IMR-90 (cell line): ENCODE results near the gene LGALS14. TPM values are rescaled to one million over a fixed set of nuclear protein-coding genes. Genes with fewer than 3 reads are reported as not detected.

Experiments
- ATAC-seq: fragments of 200-7000 bp; cut with Tn5 transposase; 2 replicates; pipeline ENCODE4 v1.9.1; 2020; ENCODE audit warnings: low read depth, mild to moderate bottlenecking, moderate library complexity
- BruUV-seq: library from RNA; stranded (reverse); fragments of 400-500 nt; replicated peaks from 2 replicates; lab custom pipeline; 2021; lab: Mats Ljungman, UMichigan
- CTCF ChIA-PET: fragments of 300-600 bp; formaldehyde crosslinking; extraction: SDS; loops from one replicate; lab custom pipeline; 2021; ENCODE audit warnings: antibody characterized with exemption; lab: Yijun Ruan, JAX
- POLR2A ChIA-PET: fragments of 300-600 bp; sonication (Branson Sonifier 250); formaldehyde crosslinking; loops from one replicate; lab custom pipeline; 2022; ENCODE audit warnings: antibody characterized with exemption; ENCODE audit not compliant: unreplicated experiment; lab: Charles Lee
- DNase-seq: peaks from one replicate; pipeline ENCODE4 v3.0.0; 2013
- H2AFZ ChIP-seq: replicated peaks from 2 replicates; pipeline ENCODE3; 2013; ENCODE audit warnings: low read length, mild to moderate bottlenecking; ENCODE audit not compliant: poor library complexity
- H2AK5ac ChIP-seq: 2 replicates; pipeline ENCODE4 v1.6.1; 2013; ENCODE audit warnings: low read depth, low read length, inconsistent platforms
- H2AK9ac ChIP-seq: replicated peaks from 2 replicates; pipeline ENCODE3; 2013; ENCODE audit warnings: mild to moderate bottlenecking, low read depth, low read length, moderate library complexity; ENCODE audit not compliant: poor library complexity
- H2BK120ac ChIP-seq: 2 replicates; pipeline ENCODE4 v1.6.1; 2013; ENCODE audit warnings: low read depth, low read length, inconsistent platforms
- H2BK15ac ChIP-seq: 3 replicates; pipeline ENCODE4 v1.6.1; 2013; ENCODE audit warnings: low read depth, low read length, inconsistent platforms
- H2BK20ac ChIP-seq: 2 replicates; pipeline ENCODE4 v1.6.1; 2013; ENCODE audit warnings: low read depth, mild to moderate bottlenecking, inconsistent platforms, low read length, moderate library complexity
- H2BK5ac ChIP-seq: 2 replicates; pipeline ENCODE4 v1.6.1; 2013; ENCODE audit warnings: mild to moderate bottlenecking, low read depth, low read length, inconsistent platforms; ENCODE audit not compliant: poor library complexity, severe bottlenecking
- H3K14ac ChIP-seq: replicated peaks from 2 replicates; pipeline ENCODE4 v1.6.1; 2013; ENCODE audit warnings: low read depth, low read length, inconsistent platforms
- H3K18ac ChIP-seq: 2 replicates; pipeline ENCODE4 v1.6.1; 2013; ENCODE audit warnings: low read depth, low read length, control low read depth
- H3K23ac ChIP-seq: 2 replicates; pipeline ENCODE4 v1.6.1; 2013; ENCODE audit warnings: low read depth, low read length, inconsistent platforms
- H3K27ac ChIP-seq: 2 replicates; pipeline ENCODE4 v1.5.1; 2013; ENCODE audit warnings: mild to moderate bottlenecking, control low read depth, low read length; ENCODE audit not compliant: insufficient read depth
- H3K27me3 ChIP-seq: 2 replicates; pipeline ENCODE4 v1.6.1; 2013; ENCODE audit warnings: low read length; ENCODE audit not compliant: control insufficient read depth, insufficient read depth
- H3K36me3 ChIP-seq: 2 replicates; pipeline ENCODE4 v1.6.1; 2013; ENCODE audit warnings: low read length, mixed read lengths; ENCODE audit not compliant: control insufficient read depth, insufficient read depth
- H3K4ac ChIP-seq: 2 replicates; pipeline ENCODE4 v1.6.1; 2013; ENCODE audit warnings: low read depth, low read length, inconsistent platforms
- H3K4me1 ChIP-seq: 2 replicates; pipeline ENCODE4 v1.6.1; 2013; ENCODE audit warnings: low read length, mixed read lengths; ENCODE audit not compliant: control insufficient read depth, insufficient read depth
- H3K4me2 ChIP-seq: 2 replicates; pipeline ENCODE4 v1.6.1; 2013; ENCODE audit warnings: low read depth, mild to moderate bottlenecking, control low read depth, low read length, moderate library complexity
- H3K4me3 ChIP-seq: 2 replicates; pipeline ENCODE4 v1.5.1; 2013; ENCODE audit warnings: low read depth, mild to moderate bottlenecking, control low read depth, low read length, moderate library complexity; ENCODE audit not compliant: insufficient read depth
- H3K56ac ChIP-seq: 2 replicates; pipeline ENCODE4 v1.6.1; 2013; ENCODE audit warnings: low read length, inconsistent platforms; ENCODE audit not compliant: insufficient read depth; ENCODE audit errors: extremely low read depth
- H3K79me1 ChIP-seq, 2 experiments: 2 replicates each; pipeline ENCODE4 v1.6.1; 2013; ENCODE audit warnings: low read length in 2 of 2, inconsistent platforms in 1 of 2, low read depth in 1 of 2
- H3K9ac ChIP-seq: 2 replicates; pipeline ENCODE4 v1.6.1; 2013; ENCODE audit warnings: low read depth, low read length, control low read depth
- H3K9me1 ChIP-seq: 2 replicates; pipeline ENCODE4 v1.6.1; 2013; ENCODE audit warnings: low read length, inconsistent platforms; ENCODE audit not compliant: insufficient read depth
- H3K9me3 ChIP-seq: 2 replicates; pipeline ENCODE4 v1.6.1; 2013; ENCODE audit warnings: low read length; ENCODE audit not compliant: control insufficient read depth, insufficient read depth
- H4K20me1 ChIP-seq: 2 replicates; pipeline ENCODE4 v1.6.1; 2013; ENCODE audit warnings: low read length, inconsistent platforms; ENCODE audit not compliant: insufficient read depth
- H4K5ac ChIP-seq: 2 replicates; pipeline ENCODE4 v1.6.1; 2013; ENCODE audit warnings: mild to moderate bottlenecking, low read depth, low read length, control low read depth
- H4K8ac ChIP-seq, 2 experiments: 2 replicates each; pipeline ENCODE4 v1.6.1; 2013; ENCODE audit warnings: low read depth in 2 of 2, low read length in 2 of 2, control low read depth in 1 of 2, inconsistent platforms in 1 of 2
- H4K91ac ChIP-seq: 2 replicates; pipeline ENCODE4 v1.6.1; 2013; ENCODE audit warnings: low read depth, low read length, inconsistent platforms; ENCODE audit not compliant: insufficient read depth
- BHLHE40 ChIP-seq: fragments of 150-350 bp; IDR thresholded peaks from 2 replicates; pipeline ENCODE4 v1.6.1; 2016; ENCODE audit warnings: mild to moderate bottlenecking, low read depth, low read length
- WGBS, 2 experiments: methylation state at CpG; one replicate each; pipeline versions ENCODE4 v1.1.5 to v1.1.7; 2013; ENCODE audit warnings: missing lambda C conversion rate in 2 of 2; ENCODE audit not compliant: insufficient read length in 1 of 2; ENCODE audit errors: extremely low coverage in 2 of 2; 5-methylcytosine and 5-hydroxymethylcytosine counted together
- dilution Hi-C: fragments of 300-500 bp; cut with HindIII; formaldehyde crosslinking; loops from one replicate; pipeline ENCODE4 v1.14.3; 2018; ENCODE audit warnings: low sequenced_read_pairs; ENCODE audit not compliant: unreplicated experiment
- in situ Hi-C: fragments of 300-500 bp; cut with MboI; formaldehyde crosslinking; loops from 3 replicates; pipeline ENCODE4 v1.14.3; 2019; ENCODE audit warnings: low sequenced_read_pairs, inconsistent platforms, mixed read lengths
- intact Hi-C: fragments of 100-400 bp; cut with micrococcal nuclease; formaldehyde crosslinking; loops from 2 replicates; pipeline ENCODE4 v1.10.0; 2022
- polyA plus RNA-seq, 3 experiments: library from polyadenylated mRNA; depleted of rRNA; stranded (reverse); fragments of >200 nt; gene quantifications; 2 replicates each; pipeline ENCODE4 v1.2.3, GENCODE V29; 2012; ENCODE audit warnings: low replicate concordance in 1 of 3
- total RNA-seq: library from RNA; depleted of rRNA; stranded (reverse); fragments of >200 nt; gene quantifications from 2 replicates; pipeline ENCODE4 v1.2.3, GENCODE V29; 2012

Gene LGALS14
- total and polyA plus RNA-seq, 2 of the 4 experiments (the other 2 are of a cell fraction), result not detected

DNA sequence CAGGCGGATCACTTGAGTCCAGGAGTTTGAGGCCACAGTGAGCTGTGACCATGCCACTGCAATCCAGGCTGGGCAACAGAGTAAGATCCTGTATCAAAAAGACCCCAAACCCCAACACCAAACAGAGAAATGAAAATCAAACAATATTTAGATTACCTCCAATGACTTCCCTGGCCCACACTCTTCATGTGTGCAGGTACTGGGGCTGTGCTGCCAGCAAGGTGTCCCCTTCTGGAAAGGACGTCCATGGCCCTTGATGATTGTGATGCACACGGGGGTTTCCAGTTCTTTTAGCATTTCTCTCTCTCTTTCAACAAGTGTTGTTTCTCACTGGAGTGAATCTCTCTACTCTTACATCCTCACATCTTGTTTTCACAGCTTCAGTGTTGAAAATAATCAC, 23.7 kb upstream of the LGALS14 start:
- no peak overlapping the region for H3K4me2 ChIP-seq
- H4K91ac ChIP-seq, result no peak overlapping the region
- DNase-seq, result no peak
- no peak overlapping the region for H4K8ac ChIP-seq
- H4K5ac ChIP-seq, result no peak overlapping the region
- H3K18ac ChIP-seq, result no peak overlapping the region
- H3K4me1 ChIP-seq, result no peaks in the 10 kb centered on the region
- H3K56ac ChIP-seq, result no peak overlapping the region
- no peak overlapping the region for H3K9ac ChIP-seq
- no peak overlapping the region for H2AK5ac ChIP-seq
- no peak overlapping the region for H3K27ac ChIP-seq
- H2BK5ac ChIP-seq, result no peak overlapping the region
- ATAC-seq, result no peak
- no peak overlapping the region for H2BK20ac ChIP-seq
- H3K4ac ChIP-seq, result no peak overlapping the region
- no TSS peak for BruUV-seq
- H2AFZ ChIP-seq, result no peak overlapping the region
- no peaks in the 10 kb centered on the region for H3K27me3 ChIP-seq
- no peaks in the 10 kb centered on the region for H3K36me3 ChIP-seq
- no peak overlapping the region for H3K14ac ChIP-seq
- ChIA-PET POLR2A (no interaction called here), CTCF (no interaction called here)
- no peaks in the 10 kb centered on the region for H3K9me3 ChIP-seq
- TF ChIP-seq BHLHE40, result no peak
- no peak overlapping the region for H3K23ac ChIP-seq
- H4K20me1 ChIP-seq, result no peaks in the 10 kb centered on the region
- H2BK120ac ChIP-seq, result no peak overlapping the region
- no peak overlapping the region for H2AK9ac ChIP-seq
- dilution Hi-C loops, result no loop called here
- intact Hi-C loops, result no loop called here
- no peak overlapping the region for H3K4me3 ChIP-seq
- H3K9me1 ChIP-seq, result no peaks in the 10 kb centered on the region
- H3K79me1 ChIP-seq, result no peaks in the 10 kb centered on the region
- in situ Hi-C loops, result no loop called here
- no peak overlapping the region for H2BK15ac ChIP-seq
- no CpG with 5 or more reads among the region's 3 CpGs for WGBS, 2 experiments
